ENCODE results near the gene TP53BP2. TPM values are rescaled to one million over a fixed set of nuclear protein-coding genes. Genes with fewer than 3 reads are reported as not detected.

The TP53BP2 gene
- total RNA-seq, 2 experiments from 2014 or later, result 56.0 to 58.7 TPM

DNA sequence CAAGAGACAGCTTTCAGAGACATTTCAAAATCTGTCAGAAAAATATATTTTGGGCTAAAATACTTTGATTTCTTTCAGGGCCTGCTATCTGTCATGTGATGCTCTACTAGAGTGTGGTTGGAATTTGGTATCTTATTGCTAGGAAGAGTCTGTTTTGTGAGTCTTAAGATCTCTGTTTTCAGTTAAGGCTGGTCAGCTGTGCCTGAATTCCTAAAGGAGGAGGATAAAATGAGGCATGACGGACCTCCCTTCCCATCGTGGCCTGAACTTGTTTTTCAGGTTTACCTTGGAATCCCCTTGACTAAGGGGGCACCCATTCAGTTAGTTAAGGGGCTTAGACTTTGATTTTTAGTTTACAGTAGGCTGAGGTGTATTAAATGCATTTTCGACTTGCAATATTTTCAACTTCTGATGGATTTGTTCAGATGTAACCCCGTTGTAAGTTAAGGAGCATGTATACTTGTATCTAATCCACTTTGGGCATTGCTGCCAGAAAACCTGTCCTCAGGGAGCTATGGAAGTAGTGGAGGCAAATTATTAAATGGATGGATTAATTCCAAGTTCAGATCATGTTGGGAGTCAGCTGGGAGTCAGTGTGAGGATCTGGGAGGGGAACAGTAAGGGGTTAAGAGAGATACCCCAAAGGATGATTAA lies 115.1 kb downstream of the TP53BP2 start:
- Mint-ChIP-seq H3K27me3 (no peaks in the 10 kb centered on the region), H3K27ac (peak overlapping the region; percentile 7), H3K4me1 (ENCODE audit: low read depth) (peaks cover 69% of the 10 kb centered on the region), H3K9me3 (no peaks in the 10 kb centered on the region), H3K36me3 (peaks cover 14% of the 10 kb centered on the region), H3K4me3 (no peak overlapping the region)
- no peak for DNase-seq
- POLR2A ChIA-PET, result interaction anchor here (0.9 kb wide), 1 partner anchor 18 kb away, joined by 3 read pairs; no protein-coding TSS in a partner anchor
- intact Hi-C loops (cut with micrococcal nuclease), result no loop called here
- CTCF ChIA-PET, result no interaction called here

DNA sequence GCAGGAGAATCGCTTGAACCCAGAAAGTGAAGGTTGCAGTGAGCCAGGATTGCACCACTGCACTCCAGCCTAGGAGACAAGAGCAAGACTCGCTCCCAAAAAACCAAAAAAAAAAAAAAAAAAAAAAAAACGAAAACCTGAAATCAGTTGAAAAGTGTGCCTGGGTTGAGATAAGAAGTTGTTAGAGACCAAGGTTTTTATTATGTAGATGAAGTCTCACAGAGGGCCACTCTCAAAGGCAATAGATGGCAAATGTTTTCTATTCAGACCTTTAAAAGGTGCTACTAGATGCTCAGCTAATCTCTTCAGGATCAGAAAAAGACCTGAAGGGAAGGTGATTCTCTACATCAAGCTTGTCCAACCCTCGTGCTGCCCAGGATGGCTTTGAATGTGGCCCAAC lies 115.8 kb downstream of the TP53BP2 start:
- POLR2A ChIA-PET, result no interaction called here
- H3K36me3 Mint-ChIP-seq, result peaks cover 14% of the 10 kb centered on the region
- no peak overlapping the region for H3K4me3 Mint-ChIP-seq
- no peaks in the 10 kb centered on the region for H3K27me3 Mint-ChIP-seq
- CTCF ChIA-PET, result no interaction called here
- intact Hi-C loops (cut with micrococcal nuclease), result no loop called here
- no peak overlapping the region for H3K27ac Mint-ChIP-seq
- H3K9me3 Mint-ChIP-seq, result no peaks in the 10 kb centered on the region
- peaks cover 72% of the 10 kb centered on the region for H3K4me1 Mint-ChIP-seq (ENCODE audit: low read depth)
- no peak for DNase-seq

Other genes starting within 250 kb of the TP53BP2 start
- not detected for gene CAPN8, start 180.2 kb downstream of the TP53BP2 start, total RNA-seq
- gene CAPN2, start 133.4 kb downstream of the TP53BP2 start, total RNA-seq, result 10 to 100 TPM; 61.2 to 64.5 TPM

All from activated CD4-positive, alpha-beta memory T cell treated with anti-CD3 and anti-CD28 coated beads for 36 hours (primary cell).